DOHH2 (cell line): ENCODE results near the gene TNFSF12.

Experiments used
- CTCF ChIP-seq: fragments of 200-600 bp; sonication (generic); IDR thresholded peaks from one replicate; pipeline ENCODE4 v1.5.1; 2014; ENCODE audit warnings: antibody characterized with exemption, mild to moderate bottlenecking, low read depth, low read length; ENCODE audit not compliant: poor library complexity, severe bottlenecking
- EZH2phosphoT487 ChIP-seq: fragments of 200-600 bp; sonication (generic); IDR thresholded peaks from 2 replicates; pipeline ENCODE4 v1.6.1; 2017; ENCODE audit warnings: borderline replicate concordance, mild to moderate bottlenecking, antibody characterized with exemption, low read length, moderate library complexity, mixed read lengths

- no peak for TF ChIP-seq CTCF
- TF ChIP-seq EZH2phosphoT487: no peak
Observed at GRCh38 chr17:7573324-7574080, 24.6 kb downstream of the TNFSF12 start.
